ENCODE results near the gene ACACB. TPM values are rescaled to one million over a fixed set of nuclear protein-coding genes. Genes with fewer than 3 reads are reported as not detected.

The ACACB gene
- total RNA-seq, 4 donors from 2014 or later, result 5.9 to 48.4 (median 27.3) TPM

GRCh38 chr12:109286252-109286651, 169.9 kb downstream of the ACACB start:
- DNase-seq, result no peak
- H3K27ac ChIP-seq, result no peak overlapping the region
- H3K9me3 ChIP-seq, result no peaks in the 10 kb centered on the region
- H3K27me3 ChIP-seq, result peaks cover 0 to 17% (median 0%) of the 10 kb centered on the region in 4 donors
- H3K4me1 ChIP-seq, result peaks cover 0 to 5% (median 0%) of the 10 kb centered on the region in 3 donors
- no peak overlapping the region for H3K4me3 ChIP-seq
- intact Hi-C loops (cut with DNase I), result no loop called here
- no peak for TF ChIP-seq POLR2A (IDR thresholded peaks at IDR 0.05)
- TF ChIP-seq CTCF (IDR thresholded peaks at IDR 0.05), result no peak
- H3K36me3 ChIP-seq, result no peaks in the 10 kb centered on the region

- intact Hi-C loops (cut with DNase I), result no loop called here
Measured at GRCh38 chr12:109286652-109287051, 170.3 kb downstream of the ACACB start.

GRCh38 chr12:109287181-109287580, 170.8 kb downstream of the ACACB start:
- TF ChIP-seq POLR2A (IDR thresholded peaks at IDR 0.05), result no peak
- no peak for TF ChIP-seq CTCF (IDR thresholded peaks at IDR 0.05)
- 20 to 70% methylated on average over 2 to 5 of the region's 7 CpGs for WGBS, 2 donors
- no peak overlapping the region for H3K4me3 ChIP-seq
- H3K36me3 ChIP-seq, result no peaks in the 10 kb centered on the region
- H3K27me3 ChIP-seq, result peaks cover 0 to 27% (median 0%) of the 10 kb centered on the region in 4 donors
- no peak for DNase-seq
- H3K27ac ChIP-seq, result no peak overlapping the region
- peaks cover 5 to 13% (median 5%) of the 10 kb centered on the region in 3 donors for H3K4me1 ChIP-seq
- no peaks in the 10 kb centered on the region for H3K9me3 ChIP-seq
- intact Hi-C loops (cut with DNase I), result no loop called here

More at GRCh38 chr12:109286652-109287051, 170.3 kb downstream of the ACACB start:
- Histone ChIP-seq H3K4me1 (peaks cover 1 to 9% (median 2%) of the 10 kb centered on the region in 3 donors), H3K36me3 (no peaks in the 10 kb centered on the region), H3K4me3 (no peak overlapping the region), H3K27ac (no peak overlapping the region), H3K27me3 (peaks cover 0 to 21% (median 0%) of the 10 kb centered on the region in 4 donors), H3K9me3 (no peaks in the 10 kb centered on the region)
- no peak for TF ChIP-seq POLR2A (IDR thresholded peaks at IDR 0.05)
- no peak for TF ChIP-seq CTCF (IDR thresholded peaks at IDR 0.05)
- WGBS, 2 donors, result 70 to 82% methylated on average over 2 of the region's 4 CpGs
- no peak for DNase-seq

GRCh38 chr12:109287811-109288469, 171.6 kb downstream of the ACACB start:
- H3K4me1 ChIP-seq, result peaks cover 5 to 13% (median 5%) of the 10 kb centered on the region in 3 donors
- H3K27ac ChIP-seq, result no peak overlapping the region
- peaks cover 0 to 33% (median 0%) of the 10 kb centered on the region in 4 donors for H3K27me3 ChIP-seq
- TF ChIP-seq CTCF (IDR thresholded peaks at IDR 0.05), result no peak
- TF ChIP-seq POLR2A (IDR thresholded peaks at IDR 0.05), result no peak
- no peaks in the 10 kb centered on the region for H3K9me3 ChIP-seq
- 60 to 72% methylated on average over 4 to 10 of the region's 16 CpGs for WGBS, 2 donors
- no peak overlapping the region for H3K4me3 ChIP-seq
- no peaks in the 10 kb centered on the region for H3K36me3 ChIP-seq
- DNase-seq, result no peak
- intact Hi-C loops (cut with DNase I), result no loop called here

GRCh38 chr12:109288571-109288970, 172.2 kb downstream of the ACACB start:
- peaks cover 5 to 13% (median 5%) of the 10 kb centered on the region in 3 donors for H3K4me1 ChIP-seq
- peaks cover 0 to 39% (median 0%) of the 10 kb centered on the region in 4 donors for H3K27me3 ChIP-seq
- DNase-seq, result no peak
- intact Hi-C loops (cut with DNase I), result no loop called here
- no peaks in the 10 kb centered on the region for H3K9me3 ChIP-seq
- no peak for TF ChIP-seq POLR2A (IDR thresholded peaks at IDR 0.05)
- H3K27ac ChIP-seq, result no peak overlapping the region
- no peaks in the 10 kb centered on the region for H3K36me3 ChIP-seq
- H3K4me3 ChIP-seq, result no peak overlapping the region
- WGBS, 2 donors, result 35 to 56% methylated on average over 1 of the region's 1 CpG

All from esophagus squamous epithelium (tissue), 5 donors.